Caco-2 (cell line): ENCODE data around the gene PRR11. TPM values are rescaled to one million over a fixed set of nuclear protein-coding genes. Genes with fewer than 3 reads are reported as not detected.

Source experiments
- BruUV-seq: library from RNA; stranded (reverse); fragments of 400-500 nt; replicated peaks from 2 replicates; lab custom pipeline; 2021; lab: Mats Ljungman, UMichigan
- CTCF ChIA-PET: fragments of 300-600 bp; sonication (Branson Sonifier 250); formaldehyde crosslinking; loops from one replicate; lab custom pipeline; 2022; ENCODE audit warnings: antibody characterized with exemption; lab: Charles Lee
- POLR2A ChIA-PET: fragments of 300-600 bp; sonication (Branson Sonifier 250); formaldehyde crosslinking; loops from one replicate; lab custom pipeline; 2022; ENCODE audit warnings: antibody characterized with exemption; lab: Charles Lee
- DNase-seq, 2 experiments: peaks; one replicate each; pipeline versions ENCODE4 v3.0.0 to v3.0.0-alpha.2; 2020 to 2022
- H3K27me3 ChIP-seq: replicated peaks from 2 replicates; pipeline ENCODE4 v1.6.0; 2011; ENCODE audit warnings: low read length; ENCODE audit not compliant: control insufficient read depth, insufficient read depth
- H3K36me3 ChIP-seq: 2 replicates; pipeline ENCODE4 v1.5.1; 2011; ENCODE audit warnings: low read length; ENCODE audit not compliant: control insufficient read depth, insufficient read depth
- H3K4me1 ChIP-seq: fragments of 250-450 bp; sonication (Bioruptor Pico); 2 replicates; pipeline ENCODE4 v1.5.1; 2020; ENCODE audit warnings: mild to moderate bottlenecking
- H3K4me3 ChIP-seq: 2 replicates; pipeline ENCODE4 v1.5.1; 2011; ENCODE audit warnings: low read depth, mild to moderate bottlenecking, control low read depth, low read length
- H3K9me3 ChIP-seq: fragments of 250-450 bp; sonication (Bioruptor Pico); 2 replicates; pipeline ENCODE4 v1.5.1; 2020; ENCODE audit warnings: mild to moderate bottlenecking, moderate library complexity
- H3K27ac Mint-ChIP-seq: one replicate; pipeline ENCODE4 v1.8.0; 2022; ENCODE audit warnings: mixed read lengths; ENCODE audit not compliant: unreplicated experiment
- H3K27me3 Mint-ChIP-seq: one replicate; pipeline ENCODE4 v1.8.0; 2022; ENCODE audit warnings: mixed read lengths; ENCODE audit not compliant: insufficient read depth, unreplicated experiment
- H3K36me3 Mint-ChIP-seq: one replicate; pipeline ENCODE4 v1.8.0; 2022; ENCODE audit warnings: mild to moderate bottlenecking, mixed read lengths; ENCODE audit not compliant: insufficient read depth, unreplicated experiment
- H3K4me1 Mint-ChIP-seq: one replicate; pipeline ENCODE4 v1.8.0; 2022; ENCODE audit warnings: low read depth, mixed read lengths; ENCODE audit not compliant: unreplicated experiment
- H3K4me3 Mint-ChIP-seq: one replicate; pipeline ENCODE4 v1.8.0; 2022; ENCODE audit warnings: mild to moderate bottlenecking, moderate library complexity, mixed read lengths; ENCODE audit not compliant: unreplicated experiment
- H3K9me3 Mint-ChIP-seq: one replicate; pipeline ENCODE4 v1.8.0; 2022; ENCODE audit warnings: mixed read lengths; ENCODE audit not compliant: unreplicated experiment
- CTCF ChIP-seq, 2 experiments: fragments of 200-600 bp in 1 of 2; IDR thresholded peaks; 1 replicate in 1 of 2; 2 replicates in 1 of 2; pipeline versions ENCODE4 v1.5.1 to v1.8.0; 2011 to 2022; ENCODE audit warnings: antibody characterized with exemption in 1 of 2, control low read depth in 1 of 2, inconsistent platforms in 1 of 2, low read depth in 1 of 2, low read length in 1 of 2, mild to moderate bottlenecking in 1 of 2, moderate library complexity in 1 of 2; ENCODE audit not compliant: insufficient read depth in 1 of 2, severe bottlenecking in 1 of 2, unreplicated experiment in 1 of 2
- intact Hi-C: fragments of 100-400 bp; cut with micrococcal nuclease; formaldehyde crosslinking; loops from one replicate; pipeline ENCODE4 v1.10.0; 2022; ENCODE audit not compliant: unreplicated experiment
- total RNA-seq: library from RNA; stranded (reverse); gene quantifications from 2 replicates; pipeline ENCODE4 v1.2.3, GENCODE V29; 2022

PRR11 gene
- total RNA-seq, 1 experiment from 2014 or later, result 89.9 TPM

GRCh38 chr17:59149051-59149450, 6.5 kb upstream of the PRR11 start:
- no peaks in the 10 kb centered on the region for H3K9me3 ChIP-seq
- intact Hi-C loops, result no loop called here
- no TSS peak for BruUV-seq
- Mint-ChIP-seq H3K4me3 (no peak overlapping the region), H3K36me3 (peaks cover 18% of the 10 kb centered on the region), H3K27ac (no peak overlapping the region), H3K27me3 (no peaks in the 10 kb centered on the region), H3K9me3 (no peaks in the 10 kb centered on the region), H3K4me1 (peaks cover 20% of the 10 kb centered on the region)
- no peaks in the 10 kb centered on the region for H3K36me3 ChIP-seq
- H3K27me3 ChIP-seq, result no peaks in the 10 kb centered on the region
- peaks cover 20% of the 10 kb centered on the region for H3K4me1 ChIP-seq
- TF ChIP-seq CTCF (IDR thresholded peaks at IDR 0.05; ENCODE audit: insufficient read depth in 1 of 2, low read depth in 1 of 2, low read length in 1 of 2, severe bottlenecking in 1 of 2, unreplicated experiment in 1 of 2), result no peak
- no peak for DNase-seq
- POLR2A ChIA-PET, result no interaction called here
- no peak overlapping the region for H3K4me3 ChIP-seq
- CTCF ChIA-PET, result no interaction called here

DNA sequence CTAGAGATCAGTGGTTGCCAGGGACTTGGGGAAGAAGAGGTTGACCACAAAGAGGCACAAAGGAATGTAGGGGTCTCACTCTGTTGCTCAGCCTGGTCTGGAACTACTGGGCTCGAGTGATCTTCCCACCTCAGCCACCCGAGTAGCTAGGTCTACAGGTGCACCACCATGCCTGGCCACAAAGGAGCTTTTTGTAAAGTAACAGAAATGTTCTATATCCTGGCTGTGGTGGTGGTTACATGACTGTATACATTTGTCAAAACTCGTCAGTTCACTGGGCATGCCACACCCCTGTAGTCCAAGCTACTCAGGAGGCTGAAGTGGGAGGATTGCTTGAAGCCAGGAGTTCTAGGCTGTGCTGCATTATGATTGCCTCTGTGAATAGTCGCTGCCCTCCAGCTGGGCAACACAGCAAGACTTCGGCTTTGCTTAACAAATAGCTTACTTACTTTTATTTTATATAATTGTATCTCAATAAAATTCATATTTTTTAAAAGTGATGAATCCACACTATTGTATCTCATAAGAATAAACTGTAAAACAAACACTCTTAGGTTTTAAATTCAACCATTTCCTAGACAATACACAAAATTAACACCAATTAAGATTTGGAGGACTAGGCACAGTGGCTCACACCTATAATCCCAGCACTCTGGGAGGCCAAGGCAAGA, 5.6 kb upstream of the PRR11 start:
- ChIA-PET POLR2A (interaction anchor here (0.5 kb wide), 1 partner anchor 53 kb away, joined by 3 read pairs; no protein-coding TSS in a partner anchor), CTCF (no interaction called here)
- Histone ChIP-seq H3K36me3 (no peaks in the 10 kb centered on the region), H3K4me1 (peaks cover 20% of the 10 kb centered on the region), H3K4me3 (no peak overlapping the region), H3K9me3 (no peaks in the 10 kb centered on the region), H3K27me3 (no peaks in the 10 kb centered on the region)
- no peak for TF ChIP-seq CTCF (IDR thresholded peaks at IDR 0.05; ENCODE audit: insufficient read depth in 1 of 2, low read depth in 1 of 2, low read length in 1 of 2, severe bottlenecking in 1 of 2, unreplicated experiment in 1 of 2)
- H3K36me3 Mint-ChIP-seq, result peaks cover 9% of the 10 kb centered on the region
- H3K4me3 Mint-ChIP-seq, result no peak overlapping the region
- H3K27ac Mint-ChIP-seq, result no peak overlapping the region
- intact Hi-C loops, result no loop called here
- DNase-seq, result no peak
- no peaks in the 10 kb centered on the region for H3K27me3 Mint-ChIP-seq
- BruUV-seq, result no TSS peak
- H3K4me1 Mint-ChIP-seq, result peaks cover 20% of the 10 kb centered on the region
- H3K9me3 Mint-ChIP-seq, result no peaks in the 10 kb centered on the region

DNA sequence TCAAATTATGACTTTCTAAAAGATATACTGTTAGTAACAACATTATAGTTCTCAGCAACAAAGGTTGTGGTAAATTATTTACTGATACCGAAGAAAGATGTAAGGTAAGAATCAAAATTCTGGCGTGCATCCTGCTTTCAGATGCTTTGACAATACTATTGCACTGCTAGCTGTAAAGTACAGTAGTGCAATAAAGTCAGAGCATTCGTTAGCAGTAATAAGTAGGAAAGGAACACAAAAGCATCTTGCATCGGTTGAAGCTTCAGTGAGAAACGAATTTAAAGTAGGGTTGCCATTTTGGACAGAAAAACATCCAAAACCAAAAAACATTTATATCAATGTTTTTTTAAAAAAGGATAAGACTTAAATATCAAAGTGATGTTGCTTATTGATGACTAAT, 4.5 kb upstream of the PRR11 start:
- Histone ChIP-seq H3K27me3 (no peaks in the 10 kb centered on the region), H3K36me3 (no peaks in the 10 kb centered on the region), H3K9me3 (no peaks in the 10 kb centered on the region), H3K4me3 (no peak overlapping the region), H3K4me1 (peaks cover 20% of the 10 kb centered on the region)
- Mint-ChIP-seq H3K36me3 (peaks cover 9% of the 10 kb centered on the region), H3K4me1 (peaks cover 20% of the 10 kb centered on the region), H3K4me3 (no peak overlapping the region), H3K27ac (no peak overlapping the region), H3K27me3 (no peaks in the 10 kb centered on the region), H3K9me3 (no peaks in the 10 kb centered on the region)
- intact Hi-C loops, result no loop called here
- POLR2A ChIA-PET, result interaction anchor here (1.2 kb wide), 1 partner anchor 1068 kb away, joined by 4 read pairs; the partner anchor contains the start of gene DYNLL2
- no peak for TF ChIP-seq CTCF (IDR thresholded peaks at IDR 0.05; ENCODE audit: insufficient read depth in 1 of 2, low read depth in 1 of 2, low read length in 1 of 2, severe bottlenecking in 1 of 2, unreplicated experiment in 1 of 2)
- BruUV-seq, result no TSS peak
- DNase-seq, result no peak
- CTCF ChIA-PET, result no interaction called here
